Ishikawa (cell line): Measurements from ENCODE around the gene MDFI.

Source experiments
- EGR1 ChIP-seq: IDR thresholded peaks from 2 replicates; pipeline ENCODE4 v1.6.1; 2012
- EP300 ChIP-seq: IDR thresholded peaks from 2 replicates; pipeline ENCODE4 v1.6.1; 2012; ENCODE audit warnings: borderline replicate concordance
- FOXM1 ChIP-seq: IDR thresholded peaks from 2 replicates; pipeline ENCODE4 v1.6.1; 2012; ENCODE audit warnings: low read depth, borderline replicate concordance
- RAD21 ChIP-seq: IDR thresholded peaks from 2 replicates; pipeline ENCODE4 v1.6.1; 2012; ENCODE audit warnings: low read depth
- REST ChIP-seq: IDR thresholded peaks from 2 replicates; pipeline ENCODE4 v1.6.1; 2012; ENCODE audit warnings: low read depth, mild to moderate bottlenecking
- TAF1 ChIP-seq: IDR thresholded peaks from 2 replicates; pipeline ENCODE4 v1.6.1; 2012; ENCODE audit warnings: low read depth, mild to moderate bottlenecking
- ZBTB7A ChIP-seq: IDR thresholded peaks from 2 replicates; pipeline ENCODE4 v1.6.1; 2012; ENCODE audit warnings: low read depth

- TF ChIP-seq EGR1 (no peak), RAD21 (no peak), REST (no peak), FOXM1 (no peak), TAF1 (no peak), EP300 (no peak), ZBTB7A (no peak)
Observed at GRCh38 chr6:41646026-41646795, 7.9 kb downstream of the MDFI start.
